Left lung (tissue), 10 donors: ENCODE measurements around the gene MXD4. TPM values are rescaled to one million over a fixed set of nuclear protein-coding genes. Genes with fewer than 3 reads are reported as not detected.

Source experiments
- ATAC-seq: fragments of 200-7000 bp; cut with Tn5 transposase; one replicate; pipeline ENCODE4 v1.9.1; 2020; ENCODE audit warnings: moderate library complexity
- DNase-seq, 4 donors: peaks; one replicate each; pipeline ENCODE4 v3.0.0-alpha.2; 2013 to 2020
- H3K27ac ChIP-seq, 2 donors: fragments of 200-600 bp; sonication (generic) in 1 of 2; one replicate each; pipeline versions ENCODE4 v1.5.0 to v1.8.0; 2020 to 2021
- H3K27me3 ChIP-seq, 2 donors: fragments of 200-600 bp; sonication (generic) in 1 of 2; one replicate each; pipeline versions ENCODE4 v1.5.0 to v1.8.0; 2020 to 2021
- H3K36me3 ChIP-seq, 2 donors: fragments of 200-600 bp; sonication (generic) in 1 of 2; one replicate each; pipeline versions ENCODE4 v1.5.0 to v1.8.0; 2020 to 2021
- H3K4me1 ChIP-seq, 2 donors: fragments of 200-600 bp; one replicate each; pipeline ENCODE4 v1.8.0; 2021
- H3K4me3 ChIP-seq, 2 donors: fragments of 200-600 bp; sonication (generic) in 1 of 2; one replicate each; pipeline versions ENCODE4 v1.5.0 to v1.8.0; 2020 to 2021; ENCODE audit warnings: mild to moderate bottlenecking in 1 of 2
- H3K9me3 ChIP-seq, 2 donors: fragments of 200-600 bp; sonication (generic) in 1 of 2; one replicate each; pipeline versions ENCODE4 v1.5.0 to v1.8.0; 2020 to 2021
- intact Hi-C, 2 donors: fragments of 100-400 bp; cut with DNase I; formaldehyde crosslinking; loops; one replicate each; pipeline versions ENCODE4 v1.11.2 to v1.14.2; 2022
- polyA plus RNA-seq, 6 donors: library from polyadenylated mRNA; unstranded; fragments of 120-200 nt; gene quantifications; one replicate each; pipeline ENCODE4 v1.2.1, GENCODE V29; 2013; ENCODE audit not compliant: insufficient read length in 6 of 6
- total RNA-seq, 2 donors: library from RNA; stranded (reverse); fragmentation: NEBNext Ultra II Directional; extraction: Animal tissue kit (Norgen Biotek cat#: 25700); gene quantifications; one replicate each; pipeline ENCODE4 v1.2.1, GENCODE V29; 2021
- TF ChIP-seq, protein P1 (sequence below), 2 donors: fragments of 200-600 bp; sonication (generic) in 1 of 2; IDR thresholded peaks; one replicate each; pipeline versions ENCODE4 v1.5.0 to v1.8.0; 2021; ENCODE audit warnings: antibody characterized with exemption in 2 of 2
- donor health status: DM: no; HTN: yes; CAD: no.
- donor health status: DM: no; HTN: no; CAD: no.

The MXD4 gene
- total and polyA plus RNA-seq, 8 donors: 52.4 to 113 (median 81.9) TPM

DNA sequence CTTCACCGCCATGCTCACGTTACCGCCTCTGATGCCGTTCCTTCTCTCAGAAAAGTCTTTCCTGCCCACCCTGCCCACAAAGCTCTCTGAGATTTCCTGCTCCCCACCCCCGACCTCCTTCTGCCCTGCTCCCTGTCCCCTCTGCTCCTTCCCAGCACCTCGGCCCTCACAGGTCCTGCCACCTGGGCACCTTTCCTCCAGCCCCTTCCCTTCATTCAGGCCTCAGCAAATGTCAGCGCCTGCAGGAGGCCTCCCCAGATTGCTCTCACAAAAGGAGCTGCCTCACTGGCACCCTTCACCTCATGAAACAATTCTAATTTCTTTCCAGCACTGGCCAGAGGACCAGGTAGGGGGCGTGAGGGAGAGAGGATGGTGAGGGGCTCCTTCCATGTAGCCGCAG lies 33.6 kb upstream of the MXD4 start:
- intact Hi-C loops: no loop called here

GRCh38 chr4:2292646-2293108 lies 30.8 kb upstream of the MXD4 start:
- Histone ChIP-seq H3K9me3 (peaks cover 0 to 4% of the 10 kb centered on the region in 2 donors), H3K27ac (no peak overlapping the region), H3K27me3 (no peaks in the 10 kb centered on the region), H3K36me3 (peaks cover 0 to 3% of the 10 kb centered on the region in 2 donors), H3K4me3 (no peak overlapping the region), H3K4me1 (no peaks in the 10 kb centered on the region)
- ATAC-seq (no peak), DNase-seq (no peak)
- intact Hi-C loops: no loop called here
- TF ChIP-seq, protein P1, sequence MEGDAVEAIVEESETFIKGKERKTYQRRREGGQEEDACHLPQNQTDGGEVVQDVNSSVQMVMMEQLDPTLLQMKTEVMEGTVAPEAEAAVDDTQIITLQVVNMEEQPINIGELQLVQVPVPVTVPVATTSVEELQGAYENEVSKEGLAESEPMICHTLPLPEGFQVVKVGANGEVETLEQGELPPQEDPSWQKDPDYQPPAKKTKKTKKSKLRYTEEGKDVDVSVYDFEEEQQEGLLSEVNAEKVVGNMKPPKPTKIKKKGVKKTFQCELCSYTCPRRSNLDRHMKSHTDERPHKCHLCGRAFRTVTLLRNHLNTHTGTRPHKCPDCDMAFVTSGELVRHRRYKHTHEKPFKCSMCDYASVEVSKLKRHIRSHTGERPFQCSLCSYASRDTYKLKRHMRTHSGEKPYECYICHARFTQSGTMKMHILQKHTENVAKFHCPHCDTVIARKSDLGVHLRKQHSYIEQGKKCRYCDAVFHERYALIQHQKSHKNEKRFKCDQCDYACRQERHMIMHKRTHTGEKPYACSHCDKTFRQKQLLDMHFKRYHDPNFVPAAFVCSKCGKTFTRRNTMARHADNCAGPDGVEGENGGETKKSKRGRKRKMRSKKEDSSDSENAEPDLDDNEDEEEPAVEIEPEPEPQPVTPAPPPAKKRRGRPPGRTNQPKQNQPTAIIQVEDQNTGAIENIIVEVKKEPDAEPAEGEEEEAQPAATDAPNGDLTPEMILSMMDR (IDR thresholded peaks at IDR 0.05): no peak

More for the DNA sequence above, 33.6 kb upstream of the MXD4 start:
- ATAC-seq: no peak
- no peaks in the 10 kb centered on the region for H3K36me3 ChIP-seq
- H3K27me3 ChIP-seq: no peaks in the 10 kb centered on the region
- no peak overlapping the region for H3K27ac ChIP-seq
- no peak overlapping the region for H3K4me3 ChIP-seq
- H3K9me3 ChIP-seq: peaks cover 0 to 4% of the 10 kb centered on the region in 2 donors
- TF ChIP-seq, protein P1 (IDR thresholded peaks at IDR 0.05): no peak
- DNase-seq: no peak
- H3K4me1 ChIP-seq: no peaks in the 10 kb centered on the region

DNA sequence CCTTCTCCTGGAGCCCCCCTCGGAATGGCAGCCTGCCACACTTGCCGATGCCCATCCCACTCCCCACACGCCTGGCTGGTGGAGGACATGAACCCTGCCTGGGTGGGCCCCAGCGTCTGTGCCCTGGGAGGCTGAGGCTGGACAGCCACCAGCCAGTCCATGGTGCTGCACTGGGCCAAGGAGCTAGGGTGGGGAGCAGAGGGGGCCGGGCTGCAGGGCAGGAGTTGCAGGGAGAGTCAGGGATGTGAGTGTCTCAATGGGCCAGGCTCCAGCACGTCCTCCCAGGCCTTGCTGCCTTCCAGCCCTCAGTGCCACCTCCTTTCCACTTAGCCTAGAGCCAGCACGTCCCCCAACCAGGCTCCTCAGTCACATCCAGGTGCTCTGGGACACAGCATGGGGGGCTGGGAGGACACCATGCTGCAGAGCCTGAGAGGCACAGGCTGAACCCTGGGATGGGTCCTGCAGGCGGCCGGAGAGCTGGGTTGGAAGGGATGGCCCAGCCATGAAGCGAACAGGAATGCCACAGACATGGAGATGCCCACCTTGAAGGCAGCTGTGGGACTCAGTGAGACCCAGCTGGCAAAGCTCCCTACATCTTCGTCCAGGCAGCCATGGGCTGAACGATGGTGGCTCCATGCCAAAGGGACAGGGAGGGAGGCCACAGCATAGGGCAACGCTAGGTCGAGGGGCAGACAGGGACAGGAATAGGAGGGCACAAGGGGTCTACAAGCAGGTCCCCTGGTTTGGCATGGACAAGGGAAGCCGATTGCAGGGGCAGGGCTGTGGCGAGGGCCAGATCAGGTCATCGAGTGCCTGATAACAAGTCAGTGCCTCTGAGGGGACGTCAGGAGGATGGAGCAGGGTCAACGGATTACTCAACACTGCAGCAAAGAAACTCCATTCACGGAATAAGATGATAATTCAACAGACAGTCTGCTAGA lies 30.1 kb upstream of the MXD4 start:
- H3K36me3 ChIP-seq: peaks cover 0 to 3% of the 10 kb centered on the region in 2 donors
- peaks cover 0 to 4% of the 10 kb centered on the region in 2 donors for H3K9me3 ChIP-seq
- peak in 1 of 4 donors; percentile 63 for DNase-seq
- H3K4me3 ChIP-seq: no peak overlapping the region
- intact Hi-C loops: no loop called here
- H3K4me1 ChIP-seq: no peaks in the 10 kb centered on the region
- no peaks in the 10 kb centered on the region for H3K27me3 ChIP-seq
- TF ChIP-seq, protein P1 (IDR thresholded peaks at IDR 0.05): no peak
- no peak overlapping the region for H3K27ac ChIP-seq
- ATAC-seq: no peak

DNA sequence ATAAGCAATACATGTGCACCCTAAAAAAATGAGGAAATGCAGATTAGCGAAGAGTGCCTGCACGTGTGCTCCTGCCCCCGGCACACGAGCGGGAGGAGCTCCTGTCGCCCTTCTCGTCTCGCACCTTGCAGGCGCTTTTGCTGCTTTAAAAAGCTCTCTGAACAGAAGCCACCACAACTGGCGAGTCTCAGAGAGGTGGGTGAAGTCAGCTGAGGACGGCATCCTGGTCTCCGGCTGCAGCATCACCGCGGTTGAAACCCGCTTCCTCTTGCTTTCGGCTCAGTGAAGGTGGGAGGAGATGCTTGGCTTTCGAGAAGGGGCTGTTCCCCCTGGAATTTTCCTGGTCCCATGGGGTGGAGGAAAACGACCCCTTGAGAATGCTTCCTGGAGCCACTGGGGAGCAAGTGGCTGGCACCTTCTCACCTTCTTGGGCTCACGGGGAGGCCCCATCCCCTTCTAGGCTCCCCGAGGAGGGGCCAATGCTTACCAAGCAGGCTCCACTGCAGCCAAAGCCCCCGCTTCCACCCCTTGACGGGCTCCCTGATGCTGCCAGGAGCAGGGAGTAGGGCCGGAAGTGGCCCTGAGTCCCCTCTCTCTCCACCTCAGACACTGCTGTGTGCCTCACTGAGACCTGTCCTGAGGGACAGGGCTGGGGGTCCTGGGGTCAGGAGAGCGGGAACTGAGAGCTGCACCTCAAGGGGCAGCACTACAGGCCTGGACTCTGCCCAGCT lies 29.2 kb upstream of the MXD4 start:
- ATAC-seq: no peak

More for the DNA sequence above, 29.2 kb upstream of the MXD4 start:
- intact Hi-C loops: no loop called here
- DNase-seq: no peak
- no peak overlapping the region for H3K4me3 ChIP-seq
- no peaks in the 10 kb centered on the region for H3K27me3 ChIP-seq
- peaks cover 0 to 3% of the 10 kb centered on the region in 2 donors for H3K36me3 ChIP-seq
- H3K4me1 ChIP-seq: no peaks in the 10 kb centered on the region
- H3K27ac ChIP-seq: no peak overlapping the region
- H3K9me3 ChIP-seq: peaks cover 0 to 4% of the 10 kb centered on the region in 2 donors
- TF ChIP-seq, protein P1 (IDR thresholded peaks at IDR 0.05): no peak
